ENCODE results near the gene ERAP2. TPM values are rescaled to one million over a fixed set of nuclear protein-coding genes. Genes with fewer than 3 reads are reported as not detected.

Gene ERAP2
- total RNA-seq, 4 donors from 2014 or later = 9.2 to 19.2 (median 14.0) TPM

DNA sequence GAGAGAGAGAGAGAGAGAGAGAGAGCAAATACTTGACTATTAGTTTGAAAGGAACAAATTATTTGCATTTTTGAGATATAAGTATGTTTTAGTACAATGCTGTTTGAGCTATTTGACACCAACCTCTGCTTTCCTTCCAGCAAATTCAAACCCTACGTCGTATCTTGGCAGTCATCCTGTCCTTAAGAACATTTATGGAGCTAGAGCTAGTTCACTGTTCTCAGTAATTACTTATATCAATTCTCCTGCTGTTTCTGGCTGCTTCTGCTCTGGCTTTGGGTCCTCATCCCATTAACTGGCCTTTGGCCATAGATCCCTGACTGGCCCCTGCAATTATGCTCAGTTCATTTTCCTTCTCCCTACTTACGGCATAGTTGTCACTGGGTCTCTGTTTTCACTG is 19.9 kb upstream of the ERAP2 start:
- no peaks in the 10 kb centered on the region for H3K4me1 ChIP-seq
- no peak for TF ChIP-seq POLR2A (IDR thresholded peaks at IDR 0.05)
- TF ChIP-seq, protein P1, sequence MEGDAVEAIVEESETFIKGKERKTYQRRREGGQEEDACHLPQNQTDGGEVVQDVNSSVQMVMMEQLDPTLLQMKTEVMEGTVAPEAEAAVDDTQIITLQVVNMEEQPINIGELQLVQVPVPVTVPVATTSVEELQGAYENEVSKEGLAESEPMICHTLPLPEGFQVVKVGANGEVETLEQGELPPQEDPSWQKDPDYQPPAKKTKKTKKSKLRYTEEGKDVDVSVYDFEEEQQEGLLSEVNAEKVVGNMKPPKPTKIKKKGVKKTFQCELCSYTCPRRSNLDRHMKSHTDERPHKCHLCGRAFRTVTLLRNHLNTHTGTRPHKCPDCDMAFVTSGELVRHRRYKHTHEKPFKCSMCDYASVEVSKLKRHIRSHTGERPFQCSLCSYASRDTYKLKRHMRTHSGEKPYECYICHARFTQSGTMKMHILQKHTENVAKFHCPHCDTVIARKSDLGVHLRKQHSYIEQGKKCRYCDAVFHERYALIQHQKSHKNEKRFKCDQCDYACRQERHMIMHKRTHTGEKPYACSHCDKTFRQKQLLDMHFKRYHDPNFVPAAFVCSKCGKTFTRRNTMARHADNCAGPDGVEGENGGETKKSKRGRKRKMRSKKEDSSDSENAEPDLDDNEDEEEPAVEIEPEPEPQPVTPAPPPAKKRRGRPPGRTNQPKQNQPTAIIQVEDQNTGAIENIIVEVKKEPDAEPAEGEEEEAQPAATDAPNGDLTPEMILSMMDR (IDR thresholded peaks at IDR 0.05) = no peak
- DNase-seq = no peak
- intact Hi-C loops (cut with DNase I) = no loop called here
- no peaks in the 10 kb centered on the region for H3K36me3 ChIP-seq
- no peak overlapping the region for H3K27ac ChIP-seq
- no peaks in the 10 kb centered on the region for H3K9me3 ChIP-seq
- H3K27me3 ChIP-seq = no peaks in the 10 kb centered on the region
- 75 to 84% methylated on average over 3 of the region's 3 CpGs for WGBS, 2 donors
- no peak overlapping the region for H3K4me3 ChIP-seq (replicated peaks in 1 of 3)

DNA sequence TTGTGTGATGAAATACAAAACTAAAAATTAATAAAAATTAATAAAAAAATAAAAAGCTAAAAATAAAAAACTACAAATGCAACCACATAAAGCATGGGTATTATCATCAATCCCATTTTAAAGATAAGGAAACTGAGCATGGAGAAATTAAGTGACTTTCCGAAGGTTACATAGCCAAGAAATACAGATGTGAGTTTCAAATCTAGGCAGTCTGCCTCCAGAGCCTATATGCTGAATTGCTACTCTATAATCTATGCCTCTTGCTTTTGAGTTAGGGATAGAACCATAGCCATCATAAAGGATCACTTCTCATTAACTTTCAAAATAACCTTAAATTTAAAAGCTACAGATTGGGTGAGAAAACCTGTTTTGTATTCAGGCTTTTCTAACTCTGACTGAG is 18.8 kb upstream of the ERAP2 start:
- WGBS, 2 donors = 92 to 96% methylated on average over 1 of the region's 1 CpG
- Histone ChIP-seq H3K9me3 (no peaks in the 10 kb centered on the region), H3K4me3 (replicated peaks in 1 of 3) (no peak overlapping the region), H3K27ac (no peak overlapping the region), H3K4me1 (no peaks in the 10 kb centered on the region), H3K27me3 (no peaks in the 10 kb centered on the region), H3K36me3 (no peaks in the 10 kb centered on the region)
- DNase-seq = no peak
- intact Hi-C loops (cut with DNase I) = no loop called here
- TF ChIP-seq, protein P1 (IDR thresholded peaks at IDR 0.05) = no peak
- no peak for TF ChIP-seq POLR2A (IDR thresholded peaks at IDR 0.05)

DNA sequence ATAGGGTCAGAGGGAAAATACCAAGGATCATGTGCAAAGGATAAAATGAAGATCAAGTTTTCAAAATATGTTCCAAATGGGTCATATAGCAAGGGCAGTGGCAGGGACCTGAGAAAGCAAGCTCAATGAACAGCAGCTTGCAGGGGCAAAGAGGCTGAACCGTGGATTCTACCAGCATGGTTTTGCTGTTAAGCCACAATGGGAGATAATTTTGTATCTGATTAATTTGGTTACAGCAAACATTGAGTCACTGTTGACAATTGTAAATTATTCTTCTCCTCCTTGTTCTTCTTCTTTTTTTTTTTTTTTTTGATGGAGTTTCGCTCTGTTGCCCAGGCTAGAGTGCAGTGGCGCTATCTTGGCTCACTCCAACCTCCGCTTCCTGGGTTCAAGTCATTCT is 18.4 kb upstream of the ERAP2 start:
- Histone ChIP-seq H3K4me3 (replicated peaks in 1 of 3) (no peak overlapping the region), H3K27me3 (no peaks in the 10 kb centered on the region), H3K9me3 (no peaks in the 10 kb centered on the region), H3K4me1 (no peaks in the 10 kb centered on the region), H3K36me3 (no peaks in the 10 kb centered on the region), H3K27ac (no peak overlapping the region)
- DNase-seq = no peak
- TF ChIP-seq POLR2A (IDR thresholded peaks at IDR 0.05) = no peak
- TF ChIP-seq, protein P1 (IDR thresholded peaks at IDR 0.05) = no peak
- intact Hi-C loops (cut with DNase I) = no loop called here
- WGBS, 2 donors = 94 to 95% methylated on average over 4 of the region's 4 CpGs

DNA sequence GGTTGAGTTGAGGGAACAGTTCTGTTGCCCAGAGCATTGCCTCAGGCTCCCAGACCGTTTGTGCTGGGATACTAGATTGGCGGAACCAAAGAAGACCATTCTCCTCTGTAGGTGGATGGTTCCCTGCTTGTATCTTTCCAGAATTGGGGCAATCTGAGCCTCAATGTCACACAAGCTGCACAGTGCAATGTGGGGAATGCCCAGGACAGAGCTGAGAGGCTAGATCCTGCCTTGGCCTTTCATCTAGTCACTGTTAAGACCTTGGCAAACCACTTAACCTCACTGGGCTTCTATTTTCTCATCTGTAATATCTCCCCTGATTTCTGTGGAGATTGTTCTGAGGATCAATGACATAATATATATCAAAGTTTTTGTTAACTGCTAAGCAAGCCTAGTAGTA is 16.9 kb upstream of the ERAP2 start:
- H3K4me3 ChIP-seq (replicated peaks in 1 of 3) = no peak overlapping the region
- TF ChIP-seq, protein P1 (IDR thresholded peaks at IDR 0.05) = no peak
- TF ChIP-seq POLR2A (IDR thresholded peaks at IDR 0.05) = no peak
- no peak overlapping the region for H3K27ac ChIP-seq
- H3K9me3 ChIP-seq = no peaks in the 10 kb centered on the region
- intact Hi-C loops (cut with DNase I) = no loop called here
- DNase-seq = no peak
- no peaks in the 10 kb centered on the region for H3K27me3 ChIP-seq
- no peaks in the 10 kb centered on the region for H3K4me1 ChIP-seq
- WGBS, 2 donors = 95 to 100% methylated on average over 2 of the region's 2 CpGs
- H3K36me3 ChIP-seq = no peaks in the 10 kb centered on the region

DNA sequence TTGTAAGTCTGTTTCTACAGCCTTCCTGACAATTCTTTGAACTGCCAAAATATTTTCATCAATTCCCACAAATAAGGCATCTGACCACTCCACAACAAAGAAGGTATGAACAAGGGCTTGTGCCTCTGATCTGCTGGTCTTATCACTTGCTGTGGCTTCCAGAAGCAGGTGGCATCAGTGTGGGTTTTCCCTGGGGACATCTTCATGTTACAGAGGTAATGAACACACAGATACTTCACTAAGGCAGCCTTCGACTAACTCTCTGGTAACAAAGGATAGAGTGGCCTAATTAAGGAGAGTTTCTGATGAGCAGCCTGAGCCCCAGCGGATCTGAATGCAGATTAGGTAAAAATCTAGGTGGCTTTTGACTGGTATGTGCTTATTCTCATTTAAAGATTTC is 15.2 kb upstream of the ERAP2 start:
- TF ChIP-seq, protein P1 (IDR thresholded peaks at IDR 0.05) = no peak
- TF ChIP-seq POLR2A (IDR thresholded peaks at IDR 0.05) = no peak
- no peak overlapping the region for H3K4me3 ChIP-seq (replicated peaks in 1 of 3)
- no peak overlapping the region for H3K27ac ChIP-seq
- no peaks in the 10 kb centered on the region for H3K9me3 ChIP-seq
- intact Hi-C loops (cut with DNase I) = loop anchor here (10.0 kb wide), 1 partner anchor 46 kb away; no protein-coding TSS in a partner anchor
- DNase-seq = no peak
- H3K36me3 ChIP-seq = no peaks in the 10 kb centered on the region
- H3K4me1 ChIP-seq = no peaks in the 10 kb centered on the region
- no peaks in the 10 kb centered on the region for H3K27me3 ChIP-seq
- whole genome bisulfite sequencing, 2 donors = 74 to 83% methylated on average over 2 of the region's 2 CpGs
